Measurements from ENCODE around the gene CLEC10A. TPM values are rescaled to one million over a fixed set of nuclear protein-coding genes. Genes with fewer than 3 reads are reported as not detected.
"Not testable (repeated sequence)": the region's sequence is repeated elsewhere in the genome, so short reads cannot be mapped to it uniquely, and the experiment has no call there.

Gene CLEC10A, protein sequence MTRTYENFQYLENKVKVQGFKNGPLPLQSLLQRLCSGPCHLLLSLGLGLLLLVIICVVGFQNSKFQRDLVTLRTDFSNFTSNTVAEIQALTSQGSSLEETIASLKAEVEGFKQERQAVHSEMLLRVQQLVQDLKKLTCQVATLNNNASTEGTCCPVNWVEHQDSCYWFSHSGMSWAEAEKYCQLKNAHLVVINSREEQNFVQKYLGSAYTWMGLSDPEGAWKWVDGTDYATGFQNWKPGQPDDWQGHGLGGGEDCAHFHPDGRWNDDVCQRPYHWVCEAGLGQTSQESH
- 1 to 10 TPM in 3 of 4 donors, under 1 TPM in 1; 0.59 to 3.9 (median 2.1) TPM for total RNA-seq

DNA sequence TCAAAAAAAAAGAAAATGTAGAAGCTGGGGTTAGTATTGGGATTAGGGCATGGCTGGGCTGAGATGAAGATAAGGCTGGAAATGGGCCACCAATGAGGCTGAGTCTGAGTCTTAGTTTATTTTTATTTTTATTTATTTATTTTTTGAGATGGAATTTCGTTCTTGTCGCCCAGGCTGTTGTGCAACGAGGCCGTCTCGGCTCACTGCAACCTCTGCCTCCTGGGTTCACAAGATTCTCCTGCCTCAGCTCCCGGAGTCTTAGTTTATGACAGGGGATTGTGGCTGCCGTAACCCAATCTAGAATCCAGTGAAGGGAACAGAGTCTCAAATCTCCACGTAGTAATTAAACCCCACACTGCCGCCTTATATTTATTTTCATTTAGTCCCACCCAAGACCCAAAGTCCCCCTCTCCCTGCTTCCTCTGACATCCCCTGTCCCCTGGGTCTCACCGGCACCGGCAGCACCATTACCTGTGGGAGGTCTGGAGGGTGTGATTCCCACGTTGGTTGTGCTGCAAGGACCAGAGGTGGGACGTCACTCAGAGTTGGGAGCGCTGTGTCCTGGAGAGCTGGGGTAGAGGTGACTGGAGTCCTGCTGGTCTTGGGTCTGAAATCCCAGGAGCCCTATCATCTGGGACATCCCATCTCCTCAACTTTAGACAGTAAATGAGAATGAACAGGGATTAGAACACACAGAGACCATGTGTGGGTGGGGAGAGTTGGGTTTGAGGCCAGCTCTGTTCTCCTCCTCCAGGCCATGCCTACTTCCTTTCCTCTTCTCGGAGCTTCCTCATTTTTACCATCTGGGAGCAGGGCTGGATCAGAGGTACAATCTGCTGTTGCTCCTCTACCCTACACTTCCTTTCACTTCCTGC lies at the start of gene CLEC10A:
CLEC10A (minus strand) TSS at position 671 of the 875 bp plus-strand sequence. CDS start 1,439 bp downstream, outside the sequence.
- no peak for TF ChIP-seq CTCF (IDR thresholded peaks at IDR 0.05)
- no peak for TF ChIP-seq POLR2A (IDR thresholded peaks at IDR 0.05)
- WGBS, 2 donors: 66 to 73% methylated on average over 15 of the region's 15 CpGs
- DNase-seq: no peak
- H3K4me3 ChIP-seq (replicated peaks in 1 of 3): no peak within 1 kb of the TSS
- intact Hi-C loops (cut with DNase I): no loop called here
- H3K4me1 ChIP-seq: no peaks in the 10 kb centered on the region
- H3K27me3 ChIP-seq: no peaks in the 10 kb centered on the region
- no peak within 1 kb of the TSS for H3K27ac ChIP-seq
- H3K36me3 ChIP-seq: no peaks in the 10 kb centered on the region
- no peaks in the 10 kb centered on the region for H3K9me3 ChIP-seq

- Histone ChIP-seq H3K36me3 (no peaks in the 10 kb centered on the region), H3K4me3 (replicated peaks in 1 of 3) (no peak overlapping the region), H3K4me1 (no peaks in the 10 kb centered on the region), H3K27me3 (no peaks in the 10 kb centered on the region), H3K9me3 (no peaks in the 10 kb centered on the region), H3K27ac (no peak overlapping the region)
- DNase-seq: no peak
- WGBS, 2 donors: 86 to 91% methylated on average over 8 of the region's 8 CpGs
- no peak for TF ChIP-seq POLR2A (IDR thresholded peaks at IDR 0.05)
- TF ChIP-seq CTCF (IDR thresholded peaks at IDR 0.05): no peak
- intact Hi-C loops (cut with DNase I): no loop called here
Observed at GRCh38 chr17:7129311-7129710, 49.3 kb upstream of the CLEC10A start.

GRCh38 chr17:7128160-7128559 lies 48.1 kb upstream of the CLEC10A start:
- Histone ChIP-seq H3K27ac (no peak overlapping the region), H3K4me1 (no peaks in the 10 kb centered on the region), H3K9me3 (no peaks in the 10 kb centered on the region), H3K36me3 (no peaks in the 10 kb centered on the region), H3K4me3 (replicated peaks in 1 of 3) (no peak overlapping the region), H3K27me3 (no peaks in the 10 kb centered on the region)
- DNase-seq: no peak
- TF ChIP-seq POLR2A (IDR thresholded peaks at IDR 0.05) (no peak), CTCF (IDR thresholded peaks at IDR 0.05) (no peak)
- intact Hi-C loops (cut with DNase I): no loop called here
- 76 to 81% methylated on average over 5 of the region's 5 CpGs for WGBS, 2 donors

DNA sequence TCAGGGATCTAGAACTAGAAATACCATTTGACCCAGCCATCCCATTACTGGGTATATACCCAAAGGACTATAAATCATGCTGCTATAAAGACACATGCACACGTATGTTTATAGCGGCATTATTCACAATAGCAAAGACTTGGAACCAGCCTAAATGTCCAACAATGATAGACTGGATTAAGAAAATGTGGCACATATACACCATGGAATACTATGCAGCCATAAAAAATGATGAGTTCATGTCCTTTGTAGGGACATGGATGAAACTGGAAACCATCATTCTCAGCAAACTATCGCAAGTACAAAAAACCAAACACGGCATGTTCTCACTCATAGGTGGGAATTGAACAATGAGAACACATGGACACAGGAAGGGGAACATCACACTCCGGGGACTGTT lies 47.5 kb upstream of the CLEC10A start:
- H3K9me3 ChIP-seq; H3K27ac ChIP-seq; H3K4me3 ChIP-seq (replicated peaks in 1 of 3); intact Hi-C loops (cut with DNase I); H3K27me3 ChIP-seq; H3K36me3 ChIP-seq; DNase-seq; H3K4me1 ChIP-seq: not testable (repeated sequence)
- 92 to 97% methylated on average over 5 of the region's 5 CpGs for WGBS, 2 donors

DNA sequence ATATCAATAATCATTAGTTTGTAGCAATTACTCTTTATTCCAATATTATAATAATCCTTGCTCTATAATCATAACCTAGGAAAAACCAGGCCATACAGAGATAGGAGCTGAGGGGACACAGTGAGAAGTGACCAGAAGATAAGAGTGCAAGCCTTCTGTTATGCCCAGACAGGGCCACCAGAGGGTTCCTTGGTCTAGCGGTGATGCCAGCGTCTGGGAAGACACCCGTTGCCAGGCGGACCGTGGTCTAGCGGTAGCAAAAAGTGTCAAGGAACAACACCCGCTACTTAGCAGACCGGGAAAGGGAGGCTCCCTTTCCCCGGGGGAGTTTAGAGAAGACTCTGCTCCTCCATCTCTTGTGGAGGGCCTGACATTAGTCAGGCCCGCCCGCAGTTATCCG lies 46.3 kb upstream of the CLEC10A start:
- H3K27me3 ChIP-seq; H3K4me3 ChIP-seq (replicated peaks in 1 of 3); DNase-seq; H3K27ac ChIP-seq; H3K4me1 ChIP-seq; H3K9me3 ChIP-seq; H3K36me3 ChIP-seq; intact Hi-C loops (cut with DNase I): not testable (repeated sequence)
- WGBS, 2 donors: 72 to 81% methylated on average over 12 of the region's 12 CpGs

DNA sequence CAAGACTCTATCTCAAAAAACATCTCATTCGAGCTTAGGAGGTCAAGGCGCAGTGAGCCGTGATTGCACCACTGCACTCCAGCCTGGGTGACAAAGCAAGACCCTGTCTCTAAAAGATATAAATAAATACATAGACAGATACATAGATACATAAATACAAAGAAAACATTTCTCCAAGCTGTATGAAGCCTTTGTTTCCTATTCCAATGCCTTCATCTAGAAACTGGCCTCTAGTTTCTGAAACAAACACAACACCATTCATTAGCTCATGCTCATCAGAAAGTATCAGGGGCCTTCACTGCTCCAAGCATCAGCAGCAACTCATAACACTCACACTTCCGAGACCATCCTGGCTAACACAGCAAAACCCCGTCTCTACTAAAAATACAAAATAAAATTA lies 44.9 kb upstream of the CLEC10A start:
- intact Hi-C loops (cut with DNase I): no loop called here
- no peaks in the 10 kb centered on the region for H3K36me3 ChIP-seq
- no peaks in the 10 kb centered on the region for H3K9me3 ChIP-seq
- H3K27me3 ChIP-seq: no peaks in the 10 kb centered on the region
- H3K4me1 ChIP-seq: peaks cover 8 to 9% of the 10 kb centered on the region in 2 donors
- 86 to 94% methylated on average over 5 of the region's 5 CpGs for WGBS, 2 donors
- DNase-seq: no peak
- H3K27ac ChIP-seq: no peak overlapping the region
- no peak overlapping the region for H3K4me3 ChIP-seq (replicated peaks in 1 of 3)
- TF ChIP-seq CTCF (IDR thresholded peaks at IDR 0.05): no peak
- no peak for TF ChIP-seq POLR2A (IDR thresholded peaks at IDR 0.05)

Data from thyroid gland (tissue), 4 donors.